Caki2 (cell line): ENCODE measurements around the gene THSD7B. TPM values are rescaled to one million over a fixed set of nuclear protein-coding genes. Genes with fewer than 3 reads are reported as not detected.
"Not testable (repeated sequence)": the region's sequence is repeated elsewhere in the genome, so short reads cannot be mapped to it uniquely, and the experiment has no call there.

Experiments used
- DNase-seq: peaks from one replicate; pipeline ENCODE4 v3.0.0-alpha.2; 2015; ENCODE audit warnings: low read depth
- in situ Hi-C: cut with HindIII; loops from 2 replicates; pipeline ENCODE4 v1.10.0; 2016; ENCODE audit warnings: low sequenced_read_pairs, low pct_unique_long_range_greater_than_20kb, mixed read lengths
- total RNA-seq: library from RNA; depleted of rRNA; stranded (reverse); fragments of >200 nt; shearing (Covaris generic); gene quantifications from 2 replicates; pipeline ENCODE4 v1.2.3, GENCODE V29; 2014; ENCODE audit warnings: low replicate concordance

The THSD7B gene
- total RNA-seq, 1 experiment from 2014 or later = not detected

DNA sequence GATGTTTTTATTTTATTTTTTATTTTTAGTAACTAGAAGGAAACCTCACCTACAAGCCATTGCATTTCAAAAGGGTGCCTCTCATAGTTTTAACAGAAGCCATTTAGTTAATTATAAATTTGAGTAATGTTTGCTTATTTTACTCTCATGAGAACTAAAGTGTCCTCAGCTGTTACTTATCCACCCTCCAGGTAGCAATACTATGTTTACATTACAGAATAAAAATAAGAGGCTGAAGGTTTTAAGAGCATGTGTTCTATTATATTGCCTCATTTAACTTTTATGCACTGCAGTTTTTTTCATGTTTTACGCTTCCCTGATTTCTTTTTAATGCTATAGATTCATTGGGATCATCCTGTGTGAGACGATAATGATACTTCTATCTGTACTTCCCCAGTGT is 235.5 kb downstream of the THSD7B start:
- DNase-seq = no peak
- in situ Hi-C loops = no loop called here

DNA sequence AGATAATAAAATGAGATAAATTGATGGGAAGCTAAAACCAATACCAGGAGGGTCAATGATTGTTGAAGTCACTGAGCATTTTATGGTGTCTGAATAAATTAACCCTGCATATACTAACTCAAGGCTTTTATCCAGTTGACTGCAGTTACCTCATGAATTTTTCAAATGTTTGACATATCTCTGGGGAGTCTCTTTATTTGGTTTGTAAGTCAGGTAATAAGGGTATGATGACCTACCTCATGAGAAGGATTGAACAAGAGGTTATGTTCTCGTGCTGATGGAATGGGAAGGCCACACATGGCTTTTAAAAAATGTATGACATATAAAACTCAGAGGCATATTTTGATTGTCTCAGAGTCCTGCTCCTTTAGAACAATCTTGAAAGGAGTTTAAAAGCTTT is 237.6 kb downstream of the THSD7B start:
- no peak for DNase-seq
- in situ Hi-C loops = no loop called here

- DNase-seq = no peak
- in situ Hi-C loops = no loop called here
Observed at GRCh38 chr2:137005210-137005609, 239.9 kb downstream of the THSD7B start.

DNA sequence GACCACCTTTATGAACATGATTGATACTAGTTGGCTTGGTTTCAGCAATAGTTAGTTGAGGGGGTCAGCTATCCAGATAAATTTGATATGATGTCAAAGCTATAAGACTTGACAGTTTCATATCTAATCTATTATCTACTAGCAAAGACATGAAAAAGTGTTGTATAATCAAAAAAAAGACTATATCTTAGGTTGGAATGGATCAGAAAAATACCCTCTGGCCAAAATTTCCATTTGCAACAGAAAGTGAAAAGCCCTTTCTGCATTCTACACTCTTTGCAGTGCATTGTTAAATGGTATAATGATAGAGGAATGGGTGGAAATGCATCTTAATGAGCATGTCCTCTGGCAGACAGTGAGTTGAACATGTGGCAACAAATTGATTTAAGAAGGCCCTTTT is 242.6 kb downstream of the THSD7B start:
- in situ Hi-C loops = no loop called here
- no peak for DNase-seq

DNA sequence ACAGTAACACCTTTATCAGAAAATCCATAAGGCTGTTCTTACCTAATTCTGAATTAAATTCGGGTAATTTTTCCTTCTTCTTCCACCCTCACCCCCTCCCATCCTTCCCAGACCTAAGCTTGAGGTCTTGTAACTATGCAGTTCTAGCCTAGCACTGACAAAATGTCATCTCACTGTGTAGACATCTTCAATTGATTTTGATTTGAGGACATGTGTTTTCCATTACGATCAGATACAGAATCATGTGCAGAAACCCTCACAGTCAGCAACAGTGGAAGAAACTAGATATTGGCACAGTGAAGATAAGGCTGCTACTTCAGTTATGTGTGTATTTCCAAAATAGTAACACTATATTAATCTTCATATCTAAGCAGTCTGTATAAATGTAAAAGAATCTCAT is 244.6 kb downstream of the THSD7B start:
- in situ Hi-C loops = no loop called here
- no peak for DNase-seq

DNA sequence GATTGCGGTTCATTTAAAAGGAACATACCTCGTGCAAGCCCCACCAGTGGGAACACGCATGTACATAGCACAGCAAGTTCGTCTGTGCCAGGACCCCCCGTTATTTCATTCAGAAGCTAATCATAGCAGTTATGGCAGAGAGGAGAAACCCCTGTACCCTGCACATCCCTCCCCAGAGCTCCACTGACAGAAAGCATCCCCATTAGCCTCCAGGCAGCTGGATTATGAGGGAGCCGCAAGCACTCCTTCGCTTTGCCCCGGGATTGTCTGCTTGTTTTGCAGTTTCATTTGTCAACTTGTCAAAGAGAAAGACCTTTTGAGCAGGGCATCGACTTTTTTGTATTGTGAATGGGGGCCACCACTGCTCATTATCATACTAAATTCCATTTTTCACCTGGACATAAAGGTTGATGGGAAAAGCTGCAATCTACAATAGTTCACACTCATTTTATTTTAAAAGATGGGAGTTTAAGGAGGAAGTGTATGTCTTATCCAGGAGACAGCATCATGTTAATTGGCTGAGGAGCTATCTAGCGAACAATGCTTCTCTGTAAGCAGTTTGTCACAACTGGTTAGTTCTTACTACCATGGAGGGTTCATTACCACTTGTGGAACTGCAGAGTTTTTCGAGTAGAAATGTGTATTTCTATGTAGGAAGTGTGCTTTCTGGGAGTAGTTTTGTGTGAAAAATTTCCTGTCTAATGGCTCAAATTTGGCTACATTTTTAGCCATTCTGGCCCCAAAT is 255.3 kb downstream of the THSD7B start:
- in situ Hi-C loops = no loop called here
- no peak for DNase-seq

GRCh38 chr2:137021763-137022162 is 256.4 kb downstream of the THSD7B start:
- in situ Hi-C loops = no loop called here
- no peak for DNase-seq

DNA sequence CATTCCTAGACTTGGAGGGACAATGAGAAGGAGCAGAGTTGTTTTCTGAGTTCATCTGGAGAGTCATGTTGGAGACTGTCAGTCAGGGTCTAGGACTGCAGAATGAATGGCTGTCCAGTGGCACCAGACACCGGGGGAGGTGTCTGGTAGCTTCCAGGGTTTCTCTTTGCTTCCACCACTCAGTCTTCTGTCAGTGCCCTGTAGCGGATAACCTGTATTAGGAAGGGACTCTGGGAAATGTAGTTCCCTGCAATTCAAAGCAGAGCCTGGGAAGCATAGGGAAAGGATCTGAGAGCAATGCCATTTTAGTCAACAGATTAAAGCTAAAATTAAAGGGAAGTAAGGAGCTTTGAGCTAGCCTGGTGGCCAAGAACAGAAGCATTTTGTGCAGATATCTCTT is 257.9 kb downstream of the THSD7B start:
- no peak for DNase-seq

GRCh38 chr2:137031731-137032130 is 266.4 kb downstream of the THSD7B start:
- DNase-seq = no peak
- in situ Hi-C loops = no loop called here

More for the DNA sequence above, 257.9 kb downstream of the THSD7B start:
- in situ Hi-C loops = no loop called here

DNA sequence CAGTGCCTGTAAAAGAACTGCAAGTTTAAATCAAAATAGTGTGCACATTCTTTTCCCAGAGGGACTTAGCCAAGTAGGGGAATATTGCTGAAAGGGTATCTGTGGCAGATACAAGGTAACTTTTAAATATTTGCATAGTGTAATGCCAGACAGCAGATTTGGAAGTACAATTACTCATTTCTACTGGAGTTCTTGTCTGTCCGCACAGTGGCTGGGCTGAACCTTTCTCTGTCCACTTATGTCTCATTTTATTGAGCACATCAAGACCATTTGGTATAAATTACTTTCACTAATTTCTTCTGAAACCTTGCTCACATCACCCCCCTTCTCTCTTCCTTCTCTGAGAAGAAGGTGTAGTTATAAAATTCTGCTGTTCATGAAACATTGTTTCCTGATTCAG is 271.3 kb downstream of the THSD7B start:
- in situ Hi-C loops = no loop called here
- no peak for DNase-seq

GRCh38 chr2:137039482-137040152 is 274.3 kb downstream of the THSD7B start:
- no peak for DNase-seq
- in situ Hi-C loops = no loop called here

DNA sequence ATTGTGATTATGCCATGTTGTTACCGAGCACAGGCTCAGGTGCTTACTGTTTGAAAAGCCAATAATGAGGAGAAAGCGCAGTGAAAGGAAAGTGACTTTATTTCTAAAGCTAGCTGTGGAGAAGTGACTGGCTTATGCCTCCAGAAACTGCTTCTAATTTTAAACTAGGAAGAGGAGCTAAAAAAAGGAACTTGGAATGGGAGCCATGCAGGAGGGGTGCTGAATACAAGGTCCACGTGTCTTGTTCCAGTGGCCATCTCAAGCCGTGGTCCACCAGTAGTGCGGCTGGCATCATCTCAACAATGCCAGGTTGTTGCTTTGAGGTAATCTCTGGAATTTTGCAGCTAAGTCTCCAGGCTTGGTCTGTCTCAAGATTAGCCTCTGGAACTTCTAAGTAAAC is 282.0 kb downstream of the THSD7B start:
- DNase-seq = no peak
- in situ Hi-C loops = no loop called here

DNA sequence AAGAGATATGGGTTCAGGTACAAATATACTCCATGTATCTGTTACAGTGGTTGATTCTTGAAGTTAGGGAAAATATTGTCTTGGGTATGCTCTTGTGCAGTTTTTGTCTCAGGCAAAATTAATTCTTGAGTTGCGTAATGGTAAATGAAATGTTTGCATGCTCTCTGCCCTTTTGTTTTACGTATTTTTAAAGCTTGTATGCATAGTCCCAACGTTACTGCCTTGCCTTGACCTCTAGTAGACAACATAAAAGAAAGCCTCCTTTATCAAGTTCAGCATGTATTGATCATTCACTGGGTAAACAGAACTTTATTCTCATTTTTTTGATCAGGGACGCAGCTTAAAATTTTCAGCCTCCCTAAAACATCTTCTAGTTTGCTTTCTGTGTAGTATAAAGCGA is 283.1 kb downstream of the THSD7B start:
- no peak for DNase-seq
- in situ Hi-C loops = no loop called here

- DNase-seq = no peak
- in situ Hi-C loops = no loop called here
Observed at GRCh38 chr2:137049518-137049917, 284.2 kb downstream of the THSD7B start.

- in situ Hi-C loops = no loop called here
- no peak for DNase-seq
Observed at GRCh38 chr2:137050949-137051348, 285.6 kb downstream of the THSD7B start.

GRCh38 chr2:137051778-137052398 is 286.5 kb downstream of the THSD7B start:
- DNase-seq = no peak
- in situ Hi-C loops = no loop called here

GRCh38 chr2:137056704-137057103 is 291.4 kb downstream of the THSD7B start:
- in situ Hi-C loops = no loop called here
- no peak for DNase-seq

- DNase-seq, in situ Hi-C loops: not testable (repeated sequence)
Observed at GRCh38 chr2:137076111-137076765, 310.9 kb downstream of the THSD7B start.

DNA sequence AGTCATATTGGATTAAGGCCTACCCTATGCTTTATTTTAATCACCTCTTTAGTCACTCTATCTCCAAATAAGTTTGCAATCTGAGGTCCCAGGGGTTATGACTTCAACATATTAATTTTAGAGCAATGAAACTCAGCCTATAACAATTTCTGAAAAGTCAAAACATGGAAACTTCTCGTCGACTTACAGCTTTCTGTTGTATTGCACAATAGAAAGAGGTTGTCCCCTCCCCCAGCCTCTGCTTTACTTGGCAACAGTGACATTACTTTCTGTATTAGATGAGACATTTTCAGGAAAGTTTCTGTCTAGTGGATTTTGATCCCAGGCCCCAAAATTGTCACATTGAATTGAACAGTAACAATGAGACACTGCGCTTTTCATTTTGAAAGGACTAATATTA is 326.4 kb downstream of the THSD7B start:
- no peak for DNase-seq
- in situ Hi-C loops = no loop called here
